Panc1 (cell line): Measurements from ENCODE around the gene SSBP3.

Source experiments
- POLR2AphosphoS5 ChIP-seq: IDR thresholded peaks from 2 replicates; pipeline ENCODE4 v1.6.1; 2012; ENCODE audit warnings: mild to moderate bottlenecking, low read depth, low read length, moderate library complexity
- SIN3A ChIP-seq: IDR thresholded peaks from 2 replicates; pipeline ENCODE4 v1.6.1; 2012; ENCODE audit warnings: low read depth, mild to moderate bottlenecking, low read length, moderate library complexity, borderline replicate concordance; ENCODE audit not compliant: insufficient read depth
- TF ChIP-seq, protein P1 (sequence below): fragments of 450-650 bp; IDR thresholded peaks from 2 replicates; pipeline ENCODE4 v1.5.1; 2017; ENCODE audit warnings: mild to moderate bottlenecking

- TF ChIP-seq, protein P1, sequence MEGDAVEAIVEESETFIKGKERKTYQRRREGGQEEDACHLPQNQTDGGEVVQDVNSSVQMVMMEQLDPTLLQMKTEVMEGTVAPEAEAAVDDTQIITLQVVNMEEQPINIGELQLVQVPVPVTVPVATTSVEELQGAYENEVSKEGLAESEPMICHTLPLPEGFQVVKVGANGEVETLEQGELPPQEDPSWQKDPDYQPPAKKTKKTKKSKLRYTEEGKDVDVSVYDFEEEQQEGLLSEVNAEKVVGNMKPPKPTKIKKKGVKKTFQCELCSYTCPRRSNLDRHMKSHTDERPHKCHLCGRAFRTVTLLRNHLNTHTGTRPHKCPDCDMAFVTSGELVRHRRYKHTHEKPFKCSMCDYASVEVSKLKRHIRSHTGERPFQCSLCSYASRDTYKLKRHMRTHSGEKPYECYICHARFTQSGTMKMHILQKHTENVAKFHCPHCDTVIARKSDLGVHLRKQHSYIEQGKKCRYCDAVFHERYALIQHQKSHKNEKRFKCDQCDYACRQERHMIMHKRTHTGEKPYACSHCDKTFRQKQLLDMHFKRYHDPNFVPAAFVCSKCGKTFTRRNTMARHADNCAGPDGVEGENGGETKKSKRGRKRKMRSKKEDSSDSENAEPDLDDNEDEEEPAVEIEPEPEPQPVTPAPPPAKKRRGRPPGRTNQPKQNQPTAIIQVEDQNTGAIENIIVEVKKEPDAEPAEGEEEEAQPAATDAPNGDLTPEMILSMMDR: no peak
- no peak for TF ChIP-seq POLR2AphosphoS5
- no peak for TF ChIP-seq SIN3A
Observed at GRCh38 chr1:54220004-54220811, 186.0 kb downstream of the SSBP3 start.
